Neutrophil (primary cell): ENCODE results near the gene OPRD1.
"Not testable (repeated sequence)": the region's sequence is repeated elsewhere in the genome, so short reads cannot be mapped to it uniquely, and the experiment has no call there.

ENCODE experiments used
- H3K27ac ChIP-seq: fragments of 200-600 bp; sonication (generic); 2 replicates; pipeline ENCODE4 v1.5.1; 2016; ENCODE audit warnings: mild to moderate bottlenecking, moderate library complexity
- H3K27me3 ChIP-seq: fragments of 200-600 bp; sonication (generic); 2 replicates; pipeline ENCODE4 v1.6.0; 2016; ENCODE audit warnings: mild to moderate bottlenecking
- H3K36me3 ChIP-seq: fragments of 200-600 bp; sonication (generic); 2 replicates; pipeline ENCODE4 v1.5.1; 2017
- H3K4me1 ChIP-seq, 2 experiments: fragments of 200-600 bp in 1 of 2; sonication (generic) in 1 of 2; 1 replicate in 1 of 2; 2 replicates in 1 of 2; pipeline versions ENCODE4 v1.5.1 to v1.6.1; 2013 to 2016; ENCODE audit warnings: low read depth in 1 of 2, low read length in 1 of 2, mild to moderate bottlenecking in 1 of 2, moderate library complexity in 1 of 2; ENCODE audit not compliant: control insufficient read depth in 1 of 2, insufficient read depth in 1 of 2
- H3K4me3 ChIP-seq, 2 experiments: fragments of 200-600 bp in 1 of 2; sonication (generic) in 1 of 2; 1 replicate in 1 of 2; 2 replicates in 1 of 2; pipeline ENCODE4 v1.5.1; 2013 to 2016; ENCODE audit warnings: low read depth in 1 of 2, low read length in 1 of 2, mild to moderate bottlenecking in 1 of 2, moderate library complexity in 1 of 2
- H3K9me3 ChIP-seq: fragments of 200-600 bp; sonication (generic); 2 replicates; pipeline ENCODE4 v1.5.1; 2016
- CTCF ChIP-seq: fragments of 200-600 bp; sonication (generic); IDR thresholded peaks from 2 replicates; pipeline ENCODE4 v1.5.1; 2016; ENCODE audit warnings: antibody characterized with exemption

The OPRD1 gene

DNA sequence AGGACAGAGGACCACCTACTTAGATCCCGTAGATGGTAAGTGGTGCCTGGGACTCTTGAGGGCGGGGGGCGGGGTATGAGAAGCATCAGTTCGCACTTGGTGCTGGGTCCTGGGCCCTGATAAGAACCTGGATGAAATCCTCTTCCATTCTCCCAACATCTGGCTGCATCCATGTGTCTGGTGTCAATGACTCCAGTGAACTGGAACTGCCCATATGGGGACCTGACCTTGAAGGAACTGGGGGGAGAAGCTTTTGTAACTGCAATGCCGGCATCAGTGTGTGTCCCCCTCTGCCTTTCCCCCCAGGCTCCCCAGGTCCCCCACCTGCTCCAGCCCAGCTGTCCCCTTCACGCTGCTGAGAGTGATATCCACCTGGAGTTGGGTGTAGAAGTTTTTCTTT, 52.7 kb downstream of the OPRD1 start:
- Histone ChIP-seq H3K4me3 (no peak overlapping the region), H3K27me3 (peaks cover 3% of the 10 kb centered on the region), H3K4me1 (no peaks in the 10 kb centered on the region), H3K36me3 (no peaks in the 10 kb centered on the region), H3K9me3 (no peaks in the 10 kb centered on the region), H3K27ac (no peak overlapping the region)
- no peak for TF ChIP-seq CTCF

GRCh38 chr1:28865997-28866650, 54.2 kb downstream of the OPRD1 start:
- no peak for TF ChIP-seq CTCF
- Histone ChIP-seq H3K27me3 (peaks cover 4% of the 10 kb centered on the region), H3K4me1 (no peaks in the 10 kb centered on the region), H3K36me3 (no peaks in the 10 kb centered on the region), H3K9me3 (no peaks in the 10 kb centered on the region), H3K4me3 (no peak overlapping the region), H3K27ac (no peak overlapping the region)

GRCh38 chr1:28867850-28868249, 55.9 kb downstream of the OPRD1 start:
- Histone ChIP-seq H3K27ac (no peak overlapping the region), H3K9me3 (no peaks in the 10 kb centered on the region), H3K36me3 (no peaks in the 10 kb centered on the region), H3K27me3 (peaks cover 4% of the 10 kb centered on the region), H3K4me3 (no peak overlapping the region), H3K4me1 (no peaks in the 10 kb centered on the region)
- TF ChIP-seq CTCF, result no peak

DNA sequence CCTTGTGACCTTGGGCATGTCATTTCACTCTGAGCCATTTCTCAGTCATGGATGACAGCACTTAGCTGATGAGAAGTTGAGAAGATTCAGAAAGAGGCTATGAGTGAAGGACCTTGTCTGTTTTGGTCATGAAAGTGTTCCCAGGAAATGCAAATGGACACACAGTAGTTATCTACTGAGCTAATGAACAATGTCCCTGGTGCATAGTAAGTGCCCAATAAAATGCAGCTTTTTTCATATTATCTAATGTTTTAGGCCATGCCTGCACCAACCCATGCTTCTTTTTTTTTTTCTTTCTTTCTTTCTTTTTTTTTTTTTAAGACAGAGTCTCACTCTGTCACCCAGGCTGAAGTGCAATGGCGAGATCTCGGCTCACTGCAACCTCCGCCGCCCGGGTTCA, 58.0 kb downstream of the OPRD1 start:
- peaks cover 4% of the 10 kb centered on the region for H3K27me3 ChIP-seq
- no peak overlapping the region for H3K4me3 ChIP-seq
- TF ChIP-seq CTCF, result no peak
- H3K36me3 ChIP-seq, result no peaks in the 10 kb centered on the region
- no peaks in the 10 kb centered on the region for H3K9me3 ChIP-seq
- H3K4me1 ChIP-seq, result no peaks in the 10 kb centered on the region
- no peak overlapping the region for H3K27ac ChIP-seq

- Histone ChIP-seq H3K36me3 (no peaks in the 10 kb centered on the region), H3K9me3 (no peaks in the 10 kb centered on the region), H3K27ac (no peak overlapping the region), H3K4me1 (no peaks in the 10 kb centered on the region), H3K27me3 (peaks cover 15% of the 10 kb centered on the region), H3K4me3 (no peak overlapping the region)
- TF ChIP-seq CTCF, result no peak
These were observed 59.8 kb downstream of the OPRD1 start for GRCh38 chr1:28871631-28872401.

DNA sequence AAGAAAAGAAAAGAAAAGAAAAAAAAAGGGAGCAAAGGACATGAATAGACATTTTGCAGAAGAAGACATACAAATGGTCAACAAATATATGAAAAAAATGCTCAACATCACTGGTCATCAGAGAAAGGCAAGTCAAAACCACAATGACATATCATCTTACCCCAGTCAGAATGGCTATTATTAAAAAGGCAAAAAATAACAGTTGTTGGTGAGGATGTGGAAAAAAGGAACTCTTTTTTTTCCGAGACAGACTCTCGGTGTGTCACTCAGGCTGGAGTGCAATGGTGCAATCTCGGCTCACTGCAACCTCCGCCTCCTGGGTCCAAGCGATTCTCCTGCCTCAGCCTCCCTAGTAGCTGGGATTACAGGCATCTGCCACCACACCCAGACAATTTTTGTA, 63.2 kb downstream of the OPRD1 start:
- H3K27ac ChIP-seq, H3K4me1 ChIP-seq, H3K4me3 ChIP-seq, H3K9me3 ChIP-seq, H3K36me3 ChIP-seq: not testable (repeated sequence)
- peaks cover 13% of the 10 kb centered on the region for H3K27me3 ChIP-seq
